Measurements from ENCODE around the gene FBLIM1. TPM values are rescaled to one million over a fixed set of nuclear protein-coding genes. Genes with fewer than 3 reads are reported as not detected.

FBLIM1 gene
- total RNA-seq, 1 donor from 2014 or later: 78.3 TPM

DNA sequence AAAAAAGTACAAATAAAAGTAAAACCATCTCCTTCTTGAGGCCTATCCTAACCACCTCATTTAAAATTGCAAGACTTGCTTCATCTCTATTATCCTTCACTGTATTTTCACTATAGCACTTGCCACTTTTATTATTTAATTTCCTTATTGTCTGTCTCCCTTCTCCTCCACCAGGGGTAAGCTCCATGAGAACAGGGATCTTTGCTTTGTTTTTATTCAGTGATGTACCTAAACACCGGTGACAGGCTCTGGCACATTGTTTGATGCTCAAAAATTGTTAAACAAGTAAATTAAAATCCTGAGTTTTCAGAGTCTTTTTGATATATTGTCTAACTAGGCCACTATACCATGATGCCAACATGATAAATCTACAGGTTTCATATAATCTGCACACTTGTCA, 71.7 kb downstream of the FBLIM1 start:
- Mint-ChIP-seq H3K36me3 (peaks cover 14% of the 10 kb centered on the region), H3K4me1 (ENCODE audit: unreplicated experiment) (peaks cover 36% of the 10 kb centered on the region), H3K4me3 (peak overlapping the region; percentile 32), H3K27ac (peak overlapping the region; percentile 80), H3K27me3 (no peaks in the 10 kb centered on the region), H3K9me3 (no peaks in the 10 kb centered on the region)
- DNase-seq (ENCODE audit: extremely low spot score, unreplicated experiment): no peak
- no peak for TF ChIP-seq CTCF (conservative IDR thresholded peaks at IDR 0.05)

GRCh38 chr1:15833069-15833679, 74.6 kb downstream of the FBLIM1 start:
- DNase-seq (ENCODE audit: extremely low spot score, unreplicated experiment): no peak
- Mint-ChIP-seq H3K4me1 (ENCODE audit: unreplicated experiment) (peaks cover 35% of the 10 kb centered on the region), H3K4me3 (peak overlapping the region; percentile 96), H3K27ac (peak overlapping the region; percentile 100), H3K36me3 (peaks cover 10% of the 10 kb centered on the region), H3K9me3 (no peaks in the 10 kb centered on the region), H3K27me3 (no peaks in the 10 kb centered on the region)
- no peak for TF ChIP-seq CTCF (conservative IDR thresholded peaks at IDR 0.05)

GRCh38 chr1:15833842-15834405, 75.3 kb downstream of the FBLIM1 start:
- Mint-ChIP-seq H3K9me3 (no peaks in the 10 kb centered on the region), H3K36me3 (peaks cover 10% of the 10 kb centered on the region), H3K4me1 (ENCODE audit: unreplicated experiment) (peaks cover 35% of the 10 kb centered on the region), H3K27ac (peak overlapping the region; percentile 100), H3K4me3 (peak overlapping the region; percentile 96), H3K27me3 (no peaks in the 10 kb centered on the region)
- TF ChIP-seq CTCF (conservative IDR thresholded peaks at IDR 0.05): no peak
- DNase-seq (ENCODE audit: extremely low spot score, unreplicated experiment): no peak

DNA sequence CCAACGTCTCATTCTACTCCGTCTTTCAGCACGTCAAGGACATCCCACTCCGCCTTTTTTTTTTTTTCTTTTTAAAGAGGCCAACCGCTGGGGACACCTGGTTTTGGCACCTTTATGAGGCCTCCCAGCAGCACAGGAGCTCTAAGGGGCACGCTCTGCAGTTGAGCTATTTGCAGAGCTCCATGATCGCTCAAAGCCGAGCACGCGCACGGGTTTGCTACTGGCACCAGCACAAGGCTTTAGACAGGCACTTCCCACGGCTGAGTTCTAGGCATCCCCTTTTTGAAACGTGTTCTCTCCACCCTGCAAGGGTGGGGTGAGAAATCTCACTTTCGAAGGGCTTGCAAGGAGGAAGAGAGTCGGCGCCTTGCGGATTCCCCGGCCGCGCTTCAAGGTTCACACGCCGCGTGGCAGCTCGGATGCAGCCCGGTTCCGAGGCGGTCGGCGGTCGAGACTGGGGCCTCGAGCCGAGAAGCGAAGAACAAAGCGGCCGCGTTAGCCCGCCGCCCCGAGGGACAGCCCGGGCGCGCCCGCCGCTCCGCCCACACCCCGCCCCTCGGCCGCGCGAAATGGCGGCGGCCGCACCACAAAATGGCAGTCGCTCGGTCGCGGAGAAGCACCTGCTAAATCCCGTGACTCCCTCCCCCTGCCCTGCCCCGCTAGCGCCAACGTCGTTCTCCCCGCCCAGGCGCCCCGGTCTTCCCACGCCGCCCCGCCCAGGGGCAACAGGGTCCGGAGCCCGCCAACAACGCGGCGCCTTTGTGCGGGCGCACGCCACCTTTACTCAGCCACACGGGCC, 76.0 kb downstream of the FBLIM1 start:
- H3K27me3 Mint-ChIP-seq: no peaks in the 10 kb centered on the region
- peaks cover 10% of the 10 kb centered on the region for H3K36me3 Mint-ChIP-seq
- peak overlapping the region; percentile 96 for H3K4me3 Mint-ChIP-seq
- peak overlapping the region; percentile 100 for H3K27ac Mint-ChIP-seq
- peak; percentile 92 for DNase-seq (ENCODE audit: extremely low spot score, unreplicated experiment)
- H3K9me3 Mint-ChIP-seq: no peaks in the 10 kb centered on the region
- no peak for TF ChIP-seq CTCF (conservative IDR thresholded peaks at IDR 0.05)
- peaks cover 35% of the 10 kb centered on the region for H3K4me1 Mint-ChIP-seq (ENCODE audit: unreplicated experiment)

DNA sequence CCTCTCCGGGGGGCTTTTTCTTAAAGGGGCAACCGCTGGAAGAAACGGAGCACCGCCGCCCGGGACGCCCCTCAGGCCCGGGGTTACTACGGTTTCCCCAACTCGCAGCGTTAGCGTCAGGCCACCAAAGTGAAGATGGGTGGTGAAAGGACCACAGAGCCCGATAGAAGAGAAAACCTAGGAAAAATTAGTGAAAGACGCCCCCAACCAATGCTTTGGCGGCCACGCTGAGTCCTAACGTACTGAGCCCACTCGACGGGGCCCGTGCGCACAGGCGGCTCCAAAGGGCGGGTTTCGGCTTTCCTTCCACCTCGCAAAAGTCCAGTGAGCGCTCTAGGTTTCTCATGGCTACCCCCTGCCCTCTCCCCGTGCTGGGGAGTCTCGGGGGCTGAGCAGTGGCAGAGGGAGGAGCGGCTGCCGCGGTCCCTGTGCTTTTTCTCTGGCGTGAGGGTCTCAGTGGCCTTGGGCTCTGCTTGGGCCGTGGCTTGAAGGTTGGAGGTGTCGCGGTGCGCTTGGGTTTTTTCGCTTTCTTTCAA, 76.7 kb downstream of the FBLIM1 start:
- no peak for DNase-seq (ENCODE audit: extremely low spot score, unreplicated experiment)
- H3K27ac Mint-ChIP-seq: peak overlapping the region; percentile 100
- H3K36me3 Mint-ChIP-seq: peaks cover 6% of the 10 kb centered on the region
- no peaks in the 10 kb centered on the region for H3K27me3 Mint-ChIP-seq
- peak overlapping the region; percentile 96 for H3K4me3 Mint-ChIP-seq
- H3K4me1 Mint-ChIP-seq (ENCODE audit: unreplicated experiment): peaks cover 29% of the 10 kb centered on the region
- no peak for TF ChIP-seq CTCF (conservative IDR thresholded peaks at IDR 0.05)
- H3K9me3 Mint-ChIP-seq: no peaks in the 10 kb centered on the region
